Measurements from ENCODE around the gene POLG. TPM values are rescaled to one million over a fixed set of nuclear protein-coding genes. Genes with fewer than 3 reads are reported as not detected.

Gene POLG
- total and polyA plus RNA-seq, 2 experiments from 2014 or later, result 28.8 to 74.1 TPM

GRCh38 chr15:89325039-89325803, 9.4 kb downstream of the POLG start (continued):
- TF ChIP-seq, protein P1, sequence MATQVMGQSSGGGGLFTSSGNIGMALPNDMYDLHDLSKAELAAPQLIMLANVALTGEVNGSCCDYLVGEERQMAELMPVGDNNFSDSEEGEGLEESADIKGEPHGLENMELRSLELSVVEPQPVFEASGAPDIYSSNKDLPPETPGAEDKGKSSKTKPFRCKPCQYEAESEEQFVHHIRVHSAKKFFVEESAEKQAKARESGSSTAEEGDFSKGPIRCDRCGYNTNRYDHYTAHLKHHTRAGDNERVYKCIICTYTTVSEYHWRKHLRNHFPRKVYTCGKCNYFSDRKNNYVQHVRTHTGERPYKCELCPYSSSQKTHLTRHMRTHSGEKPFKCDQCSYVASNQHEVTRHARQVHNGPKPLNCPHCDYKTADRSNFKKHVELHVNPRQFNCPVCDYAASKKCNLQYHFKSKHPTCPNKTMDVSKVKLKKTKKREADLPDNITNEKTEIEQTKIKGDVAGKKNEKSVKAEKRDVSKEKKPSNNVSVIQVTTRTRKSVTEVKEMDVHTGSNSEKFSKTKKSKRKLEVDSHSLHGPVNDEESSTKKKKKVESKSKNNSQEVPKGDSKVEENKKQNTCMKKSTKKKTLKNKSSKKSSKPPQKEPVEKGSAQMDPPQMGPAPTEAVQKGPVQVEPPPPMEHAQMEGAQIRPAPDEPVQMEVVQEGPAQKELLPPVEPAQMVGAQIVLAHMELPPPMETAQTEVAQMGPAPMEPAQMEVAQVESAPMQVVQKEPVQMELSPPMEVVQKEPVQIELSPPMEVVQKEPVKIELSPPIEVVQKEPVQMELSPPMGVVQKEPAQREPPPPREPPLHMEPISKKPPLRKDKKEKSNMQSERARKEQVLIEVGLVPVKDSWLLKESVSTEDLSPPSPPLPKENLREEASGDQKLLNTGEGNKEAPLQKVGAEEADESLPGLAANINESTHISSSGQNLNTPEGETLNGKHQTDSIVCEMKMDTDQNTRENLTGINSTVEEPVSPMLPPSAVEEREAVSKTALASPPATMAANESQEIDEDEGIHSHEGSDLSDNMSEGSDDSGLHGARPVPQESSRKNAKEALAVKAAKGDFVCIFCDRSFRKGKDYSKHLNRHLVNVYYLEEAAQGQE (IDR thresholded peaks at IDR 0.05; ENCODE audit: unreplicated experiment), result no peak
- TF ChIP-seq, protein P2, sequence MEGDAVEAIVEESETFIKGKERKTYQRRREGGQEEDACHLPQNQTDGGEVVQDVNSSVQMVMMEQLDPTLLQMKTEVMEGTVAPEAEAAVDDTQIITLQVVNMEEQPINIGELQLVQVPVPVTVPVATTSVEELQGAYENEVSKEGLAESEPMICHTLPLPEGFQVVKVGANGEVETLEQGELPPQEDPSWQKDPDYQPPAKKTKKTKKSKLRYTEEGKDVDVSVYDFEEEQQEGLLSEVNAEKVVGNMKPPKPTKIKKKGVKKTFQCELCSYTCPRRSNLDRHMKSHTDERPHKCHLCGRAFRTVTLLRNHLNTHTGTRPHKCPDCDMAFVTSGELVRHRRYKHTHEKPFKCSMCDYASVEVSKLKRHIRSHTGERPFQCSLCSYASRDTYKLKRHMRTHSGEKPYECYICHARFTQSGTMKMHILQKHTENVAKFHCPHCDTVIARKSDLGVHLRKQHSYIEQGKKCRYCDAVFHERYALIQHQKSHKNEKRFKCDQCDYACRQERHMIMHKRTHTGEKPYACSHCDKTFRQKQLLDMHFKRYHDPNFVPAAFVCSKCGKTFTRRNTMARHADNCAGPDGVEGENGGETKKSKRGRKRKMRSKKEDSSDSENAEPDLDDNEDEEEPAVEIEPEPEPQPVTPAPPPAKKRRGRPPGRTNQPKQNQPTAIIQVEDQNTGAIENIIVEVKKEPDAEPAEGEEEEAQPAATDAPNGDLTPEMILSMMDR (conservative IDR thresholded peaks at IDR 0.05; ENCODE audit: low read depth in 2 of 2), result no peak
- TF ChIP-seq JUNB (IDR thresholded peaks at IDR 0.05; ENCODE audit: unreplicated experiment) (no peak), ZNF331 (CRISPR knock-in tag; IDR thresholded peaks at IDR 0.05; ENCODE audit: low read depth) (no peak), NANOG (IDR thresholded peaks at IDR 0.05; ENCODE audit: borderline replicate concordance) (no peak), CREB1 (CRISPR knock-in tag; IDR thresholded peaks at IDR 0.05; ENCODE audit: low read depth) (no peak), STAT1 (IDR thresholded peaks at IDR 0.05; ENCODE audit: unreplicated experiment) (no peak), POLR2AphosphoS5 (IDR thresholded peaks at IDR 0.05; ENCODE audit: low read depth) (no peak), ZNF114 (CRISPR knock-in tag; IDR thresholded peaks at IDR 0.05) (no peak)

DNA sequence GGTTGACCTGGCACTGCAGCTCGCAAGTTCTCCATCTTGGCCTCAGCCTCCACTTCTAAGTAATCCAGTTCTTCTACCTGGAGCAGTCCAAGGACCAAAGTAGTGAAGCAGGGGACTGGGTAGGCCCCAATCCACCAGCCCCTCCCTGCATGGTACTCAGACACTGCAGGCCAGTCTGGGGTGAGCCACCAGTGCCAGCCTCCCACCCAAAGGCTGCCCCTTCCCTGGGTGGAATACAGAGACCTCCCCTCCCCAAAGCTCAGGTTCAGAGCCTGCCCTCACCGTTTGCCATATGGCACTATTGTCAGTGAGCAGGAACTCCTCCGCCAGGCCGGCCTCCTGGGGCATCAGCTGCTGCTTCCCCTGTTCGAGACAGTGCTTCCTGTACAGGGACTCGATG, 10.8 kb downstream of the POLG start:
- H3K4me3 ChIP-seq, result no peak overlapping the region
- TF ChIP-seq POLR2AphosphoS5 (IDR thresholded peaks at IDR 0.05; ENCODE audit: low read depth), result no peak
- no peak for TF ChIP-seq CREB1 (CRISPR knock-in tag; IDR thresholded peaks at IDR 0.05; ENCODE audit: low read depth)
- TF ChIP-seq, protein P3, sequence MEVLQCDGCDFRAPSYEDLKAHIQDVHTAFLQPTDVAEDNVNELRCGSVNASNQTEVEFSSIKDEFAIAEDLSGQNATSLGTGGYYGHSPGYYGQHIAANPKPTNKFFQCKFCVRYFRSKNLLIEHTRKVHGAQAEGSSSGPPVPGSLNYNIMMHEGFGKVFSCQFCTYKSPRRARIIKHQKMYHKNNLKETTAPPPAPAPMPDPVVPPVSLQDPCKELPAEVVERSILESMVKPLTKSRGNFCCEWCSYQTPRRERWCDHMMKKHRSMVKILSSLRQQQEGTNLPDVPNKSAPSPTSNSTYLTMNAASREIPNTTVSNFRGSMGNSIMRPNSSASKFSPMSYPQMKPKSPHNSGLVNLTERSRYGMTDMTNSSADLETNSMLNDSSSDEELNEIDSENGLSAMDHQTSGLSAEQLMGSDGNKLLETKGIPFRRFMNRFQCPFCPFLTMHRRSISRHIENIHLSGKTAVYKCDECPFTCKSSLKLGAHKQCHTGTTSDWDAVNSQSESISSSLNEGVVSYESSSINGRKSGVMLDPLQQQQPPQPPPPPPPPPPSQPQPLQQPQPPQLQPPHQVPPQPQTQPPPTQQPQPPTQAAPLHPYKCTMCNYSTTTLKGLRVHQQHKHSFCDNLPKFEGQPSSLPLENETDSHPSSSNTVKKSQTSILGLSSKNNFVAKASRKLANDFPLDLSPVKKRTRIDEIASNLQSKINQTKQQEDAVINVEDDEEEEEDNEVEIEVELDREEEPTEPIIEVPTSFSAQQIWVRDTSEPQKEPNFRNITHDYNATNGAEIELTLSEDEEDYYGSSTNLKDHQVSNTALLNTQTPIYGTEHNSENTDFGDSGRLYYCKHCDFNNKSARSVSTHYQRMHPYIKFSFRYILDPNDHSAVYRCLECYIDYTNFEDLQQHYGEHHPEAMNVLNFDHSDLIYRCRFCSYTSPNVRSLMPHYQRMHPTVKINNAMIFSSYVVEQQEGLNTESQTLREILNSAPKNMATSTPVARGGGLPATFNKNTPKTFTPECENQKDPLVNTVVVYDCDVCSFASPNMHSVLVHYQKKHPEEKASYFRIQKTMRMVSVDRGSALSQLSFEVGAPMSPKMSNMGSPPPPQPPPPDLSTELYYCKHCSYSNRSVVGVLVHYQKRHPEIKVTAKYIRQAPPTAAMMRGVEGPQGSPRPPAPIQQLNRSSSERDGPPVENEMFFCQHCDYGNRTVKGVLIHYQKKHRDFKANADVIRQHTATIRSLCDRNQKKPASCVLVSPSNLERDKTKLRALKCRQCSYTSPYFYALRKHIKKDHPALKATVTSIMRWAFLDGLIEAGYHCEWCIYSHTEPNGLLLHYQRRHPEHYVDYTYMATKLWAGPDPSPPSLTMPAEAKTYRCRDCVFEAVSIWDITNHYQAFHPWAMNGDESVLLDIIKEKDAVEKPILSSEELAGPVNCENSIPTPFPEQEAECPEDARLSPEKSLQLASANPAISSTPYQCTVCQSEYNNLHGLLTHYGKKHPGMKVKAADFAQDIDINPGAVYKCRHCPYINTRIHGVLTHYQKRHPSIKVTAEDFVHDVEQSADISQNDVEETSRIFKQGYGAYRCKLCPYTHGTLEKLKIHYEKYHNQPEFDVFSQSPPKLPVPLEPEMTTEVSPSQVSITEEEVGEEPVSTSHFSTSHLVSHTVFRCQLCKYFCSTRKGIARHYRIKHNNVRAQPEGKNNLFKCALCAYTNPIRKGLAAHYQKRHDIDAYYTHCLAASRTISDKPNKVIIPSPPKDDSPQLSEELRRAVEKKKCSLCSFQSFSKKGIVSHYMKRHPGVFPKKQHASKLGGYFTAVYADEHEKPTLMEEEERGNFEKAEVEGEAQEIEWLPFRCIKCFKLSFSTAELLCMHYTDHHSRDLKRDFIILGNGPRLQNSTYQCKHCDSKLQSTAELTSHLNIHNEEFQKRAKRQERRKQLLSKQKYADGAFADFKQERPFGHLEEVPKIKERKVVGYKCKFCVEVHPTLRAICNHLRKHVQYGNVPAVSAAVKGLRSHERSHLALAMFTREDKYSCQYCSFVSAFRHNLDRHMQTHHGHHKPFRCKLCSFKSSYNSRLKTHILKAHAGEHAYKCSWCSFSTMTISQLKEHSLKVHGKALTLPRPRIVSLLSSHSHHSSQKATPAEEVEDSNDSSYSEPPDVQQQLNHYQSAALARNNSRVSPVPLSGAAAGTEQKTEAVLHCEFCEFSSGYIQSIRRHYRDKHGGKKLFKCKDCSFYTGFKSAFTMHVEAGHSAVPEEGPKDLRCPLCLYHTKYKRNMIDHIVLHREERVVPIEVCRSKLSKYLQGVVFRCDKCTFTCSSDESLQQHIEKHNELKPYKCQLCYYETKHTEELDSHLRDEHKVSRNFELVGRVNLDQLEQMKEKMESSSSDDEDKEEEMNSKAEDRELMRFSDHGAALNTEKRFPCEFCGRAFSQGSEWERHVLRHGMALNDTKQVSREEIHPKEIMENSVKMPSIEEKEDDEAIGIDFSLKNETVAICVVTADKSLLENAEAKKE (CRISPR knock-in tag; IDR thresholded peaks at IDR 0.05), result no peak
- TF ChIP-seq EZH2 (IDR thresholded peaks at IDR 0.05; ENCODE audit: low read depth, unreplicated experiment), result no peak
- no peak for TF ChIP-seq JUNB (IDR thresholded peaks at IDR 0.05; ENCODE audit: unreplicated experiment)

More for the DNA sequence above, 10.8 kb downstream of the POLG start:
- no peaks in the 10 kb centered on the region for H3K4me1 Mint-ChIP-seq
- H3K9me3 Mint-ChIP-seq, result no peaks in the 10 kb centered on the region; the same call in 2 of the 3 replicates
- Histone ChIP-seq H3K4me2 (no peak overlapping the region), H3F3A (replicated peaks; ENCODE audit: low read depth) (no peaks in the 10 kb centered on the region), H2AFZ (no peak overlapping the region), H3K27ac (ENCODE audit: low read depth) (no peak overlapping the region), H3K36me3 (ENCODE audit: insufficient read depth) (peaks cover 60% of the 10 kb centered on the region), H3K79me2 (replicated peaks; ENCODE audit: insufficient read depth) (no peaks in the 10 kb centered on the region), H3K9me2 (ENCODE audit: insufficient read depth) (no peaks in the 10 kb centered on the region), H3K27me3 (ENCODE audit: insufficient read depth) (no peaks in the 10 kb centered on the region), H4K20me1 (replicated peaks; ENCODE audit: insufficient read depth) (peaks cover 29% of the 10 kb centered on the region), H3K4me1 (ENCODE audit: insufficient read depth) (no peaks in the 10 kb centered on the region)
- no peak for DNase-seq (ENCODE audit: low spot score)
- no peak overlapping the region for H3K4me3 Mint-ChIP-seq
- H3K27me3 Mint-ChIP-seq (ENCODE audit: insufficient read depth, low read depth, poor library complexity), result peaks cover 13% of the 10 kb centered on the region
- no peak overlapping the region for H3K27ac Mint-ChIP-seq
- ATAC-seq, result no peak
- peaks cover 89% of the 10 kb centered on the region for H3K36me3 Mint-ChIP-seq (ENCODE audit: low read depth)

All from GM23338 (cell line).